A549 treated with Mapracorat at 1 μM for 4 hours (cell line): Measurements from ENCODE around the gene MAP3K21. TPM values are rescaled to one million over a fixed set of nuclear protein-coding genes. Genes with fewer than 3 reads are reported as not detected.

Source experiments
- total RNA-seq: library from RNA; stranded (reverse); fragments of 200-300 nt; extraction: Qiagen RNA extraction; gene quantifications from 5 replicates; pipeline ENCODE4 v1.2.3, GENCODE V29; 2022

Gene MAP3K21
- 7.4 to 9.8 TPM (median 8.9 TPM) in 5 replicates for total RNA-seq

GRCh38 chr1:233327651-233328141, at the start of gene MAP3K21:
Gene MAP3K21, plus strand, starts transcription at chr1:233327724. Its CDS starts 305 bp downstream, at chr1:233328029.

DNA sequence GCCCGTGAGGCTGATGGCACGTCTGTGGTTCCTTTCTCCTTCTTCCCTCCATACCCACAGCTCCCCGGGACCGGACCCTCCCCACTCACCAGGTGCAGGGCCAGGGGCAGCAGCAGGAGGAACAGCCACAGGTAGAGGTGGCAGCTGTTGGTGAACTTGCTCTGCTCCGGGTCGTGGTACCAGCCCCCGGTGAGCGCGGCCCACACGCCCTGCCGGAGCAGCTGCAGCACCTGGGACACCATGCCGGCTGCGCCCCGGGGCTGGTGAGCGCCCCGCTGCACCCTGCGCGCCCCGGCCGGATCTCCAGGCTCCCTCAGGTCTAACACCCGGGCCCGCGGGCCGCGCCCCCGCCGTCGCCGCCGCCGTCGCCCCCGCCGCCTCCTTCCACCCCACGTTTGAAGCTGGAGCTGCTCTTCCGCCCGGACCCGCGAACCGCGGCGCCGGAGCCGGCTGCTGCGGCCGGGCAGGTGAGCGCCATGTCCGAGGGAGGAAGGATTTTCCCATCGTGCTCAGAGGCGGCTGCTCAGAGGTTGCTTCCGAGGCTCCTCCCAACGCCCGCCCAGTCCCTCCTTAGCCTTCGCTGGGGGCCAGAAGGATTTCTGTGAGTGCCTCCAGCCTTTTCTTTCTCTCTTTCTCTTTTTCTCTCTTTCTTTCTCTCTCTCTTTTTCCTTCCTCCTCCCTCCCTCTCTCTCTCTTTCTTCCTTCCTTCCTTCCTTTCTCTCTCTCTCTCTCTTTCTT, 32.1 kb upstream of the MAP3K21 start, which contains the start of gene PCNX2:
Gene PCNX2 (minus strand): TSS at position 489 of the 738 bp plus-strand sequence. CDS start 247 bp downstream, at position 242.

Other genes with a start within 250 kb of the MAP3K21 start
- gene PCNX2, start 32.0 kb upstream of the MAP3K21 start, total RNA-seq, result 9.4 to 10.6 TPM (median 10.2 TPM) in 5 replicates